Upper lobe of left lung (tissue), 6 donors: ENCODE data around the gene OR14C36. TPM values are rescaled to one million over a fixed set of nuclear protein-coding genes. Genes with fewer than 3 reads are reported as not detected.

ENCODE experiments used
- ATAC-seq, 2 donors: fragments of 200-7000 bp; cut with Tn5 transposase; one replicate each; pipeline ENCODE4 v1.9.1; 2022; ENCODE audit warnings: mild to moderate bottlenecking in 2 of 2, moderate library complexity in 2 of 2; ENCODE audit not compliant: low FRiP score in 2 of 2
- DNase-seq, 2 donors: peaks; one replicate each; pipeline ENCODE4 v3.0.0-alpha.2; 2019 to 2020
- H3K27ac ChIP-seq, 4 donors: fragments of 200-600 bp; sonication (generic); one replicate each; pipeline ENCODE4 v1.5.1; 2016 to 2019
- H3K27me3 ChIP-seq, 4 donors: fragments of 200-600 bp; sonication (generic); one replicate each; pipeline ENCODE4 v1.5.1; 2017 to 2019
- H3K36me3 ChIP-seq, 4 donors: fragments of 200-600 bp; sonication (generic); one replicate each; pipeline ENCODE4 v1.5.1; 2016 to 2019
- H3K4me1 ChIP-seq, 4 donors: fragments of 200-600 bp; sonication (generic); one replicate each; pipeline ENCODE4 v1.5.1; 2018 to 2019
- H3K4me3 ChIP-seq, 4 donors: fragments of 200-600 bp; sonication (generic); one replicate each; pipeline ENCODE4 v1.5.1; 2017 to 2019; ENCODE audit warnings: mild to moderate bottlenecking in 2 of 4, moderate library complexity in 1 of 4
- H3K9me3 ChIP-seq, 4 donors: fragments of 200-600 bp; sonication (generic); one replicate each; pipeline ENCODE4 v1.5.1; 2018 to 2019
- EP300 ChIP-seq, 4 donors: sonication (generic); formaldehyde crosslinking; IDR thresholded peaks; one replicate each; pipeline ENCODE4 v1.5.1; 2017; ENCODE audit warnings: antibody characterized with exemption in 4 of 4, control low read depth in 2 of 4
- POLR2A ChIP-seq, 4 donors: fragments of 450-650 bp; IDR thresholded peaks; one replicate each; pipeline ENCODE4 v1.5.1; 2016 to 2017; ENCODE audit warnings: antibody characterized with exemption in 4 of 4, mild to moderate bottlenecking in 2 of 4
- POLR2AphosphoS5 ChIP-seq, 2 donors: sonication (generic); formaldehyde crosslinking; IDR thresholded peaks; one replicate each; pipeline ENCODE4 v1.5.1; 2017; ENCODE audit warnings: antibody characterized with exemption in 2 of 2
- WGBS, 2 donors: methylation state at CpG; one replicate each; pipeline ENCODE4 v1.1.5; 2017 to 2018; 5-methylcytosine and 5-hydroxymethylcytosine counted together
- total RNA-seq, 6 donors: library from RNA; depleted of rRNA in 4 of 6; stranded (reverse); fragments of >200 nt in 4 of 6; gene quantifications; one replicate each; pipeline versions ENCODE4 v1.1.0 to v1.2.1, GENCODE V29; 2016 to 2021
- TF ChIP-seq, protein P1 (sequence below), 6 experiments: fragments of 450-650 bp in 4 of 6; fragments of 200-600 bp in 2 of 6; sonication (generic) in 2 of 6; IDR thresholded peaks; one replicate each; pipeline ENCODE4 v1.5.1; 2016 to 2019; ENCODE audit warnings: antibody characterized with exemption in 6 of 6
- donor health status: DM: no; HTN: no; CAD: no; lungs with moderate emphysema.
- donor health status: DM: no; HTN: yes; CAD: no; lungs with severe emphysema.

OR14C36 gene
- total RNA-seq, 6 donors from 2014 or later: not detected

DNA sequence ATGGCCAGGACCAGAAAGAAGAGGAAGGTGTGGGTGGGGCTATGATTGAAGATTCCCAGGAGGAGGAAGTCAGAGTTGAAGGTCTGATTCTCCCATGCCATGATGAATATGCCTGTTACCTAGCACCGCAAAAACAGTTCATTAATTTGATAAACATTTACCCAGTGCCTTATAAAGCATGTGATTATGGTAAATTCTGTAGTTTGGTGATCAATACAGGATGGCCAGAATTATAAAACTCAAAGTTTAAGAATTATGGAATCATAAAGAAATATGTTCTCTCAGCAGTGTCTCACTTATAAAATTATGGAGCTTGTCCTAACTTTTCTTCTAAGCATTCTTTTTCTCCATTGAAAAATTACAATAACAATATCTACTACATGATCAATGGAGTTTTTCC lies 24.1 kb upstream of the OR14C36 start, which contains the start of gene OR2M7:
Gene OR2M7 (minus strand): TSS at position 101 of the 400 bp plus-strand sequence. CDS start 0 bp downstream, at position 101.
- ATAC-seq (no peak), DNase-seq (no peak)
- Histone ChIP-seq H3K27me3 (no peaks in the 10 kb centered on the region), H3K9me3 (no peaks in the 10 kb centered on the region), H3K4me3 (no peak within 1 kb of the TSS), H3K4me1 (no peaks in the 10 kb centered on the region), H3K27ac (no peak within 1 kb of the TSS), H3K36me3 (no peaks in the 10 kb centered on the region)
- WGBS, 2 donors: 91 to 97% methylated on average over 1 of the region's 1 CpG
- TF ChIP-seq POLR2AphosphoS5 (IDR thresholded peaks at IDR 0.05): no peak
- no peak for TF ChIP-seq EP300 (IDR thresholded peaks at IDR 0.05)
- TF ChIP-seq POLR2A (IDR thresholded peaks at IDR 0.05): no peak
- TF ChIP-seq, protein P1, sequence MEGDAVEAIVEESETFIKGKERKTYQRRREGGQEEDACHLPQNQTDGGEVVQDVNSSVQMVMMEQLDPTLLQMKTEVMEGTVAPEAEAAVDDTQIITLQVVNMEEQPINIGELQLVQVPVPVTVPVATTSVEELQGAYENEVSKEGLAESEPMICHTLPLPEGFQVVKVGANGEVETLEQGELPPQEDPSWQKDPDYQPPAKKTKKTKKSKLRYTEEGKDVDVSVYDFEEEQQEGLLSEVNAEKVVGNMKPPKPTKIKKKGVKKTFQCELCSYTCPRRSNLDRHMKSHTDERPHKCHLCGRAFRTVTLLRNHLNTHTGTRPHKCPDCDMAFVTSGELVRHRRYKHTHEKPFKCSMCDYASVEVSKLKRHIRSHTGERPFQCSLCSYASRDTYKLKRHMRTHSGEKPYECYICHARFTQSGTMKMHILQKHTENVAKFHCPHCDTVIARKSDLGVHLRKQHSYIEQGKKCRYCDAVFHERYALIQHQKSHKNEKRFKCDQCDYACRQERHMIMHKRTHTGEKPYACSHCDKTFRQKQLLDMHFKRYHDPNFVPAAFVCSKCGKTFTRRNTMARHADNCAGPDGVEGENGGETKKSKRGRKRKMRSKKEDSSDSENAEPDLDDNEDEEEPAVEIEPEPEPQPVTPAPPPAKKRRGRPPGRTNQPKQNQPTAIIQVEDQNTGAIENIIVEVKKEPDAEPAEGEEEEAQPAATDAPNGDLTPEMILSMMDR (IDR thresholded peaks at IDR 0.05): no peak

DNA sequence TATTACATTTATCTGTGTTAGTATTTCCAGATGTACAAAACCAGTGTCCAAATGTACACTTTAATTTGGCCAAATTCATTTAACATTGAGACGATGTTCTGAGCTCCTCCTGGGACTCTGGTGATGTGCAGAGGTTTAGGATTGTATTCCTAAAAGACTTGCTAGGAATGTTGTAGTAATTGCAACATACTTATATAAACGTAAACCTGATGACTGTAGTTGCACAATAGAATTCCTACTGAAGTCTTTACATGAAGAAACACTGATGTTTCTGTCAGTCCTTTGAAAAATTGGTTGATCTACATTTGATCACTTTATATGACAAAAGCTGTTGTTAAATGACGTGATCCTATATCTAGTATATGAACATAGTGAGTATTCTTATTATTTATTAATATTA lies 5.1 kb upstream of the OR14C36 start:
- no peaks in the 10 kb centered on the region for H3K36me3 ChIP-seq
- H3K4me1 ChIP-seq: no peaks in the 10 kb centered on the region
- H3K9me3 ChIP-seq: no peaks in the 10 kb centered on the region
- H3K27me3 ChIP-seq: no peaks in the 10 kb centered on the region
- TF ChIP-seq, protein P1 (IDR thresholded peaks at IDR 0.05): no peak
- TF ChIP-seq POLR2A (IDR thresholded peaks at IDR 0.05) (no peak), EP300 (IDR thresholded peaks at IDR 0.05) (no peak), POLR2AphosphoS5 (IDR thresholded peaks at IDR 0.05) (no peak)
- DNase-seq: no peak
- H3K27ac ChIP-seq: no peak overlapping the region
- 43 to 57% methylated on average over 3 of the region's 3 CpGs for WGBS, 2 donors
- H3K4me3 ChIP-seq: no peak overlapping the region
- no peak for ATAC-seq

DNA sequence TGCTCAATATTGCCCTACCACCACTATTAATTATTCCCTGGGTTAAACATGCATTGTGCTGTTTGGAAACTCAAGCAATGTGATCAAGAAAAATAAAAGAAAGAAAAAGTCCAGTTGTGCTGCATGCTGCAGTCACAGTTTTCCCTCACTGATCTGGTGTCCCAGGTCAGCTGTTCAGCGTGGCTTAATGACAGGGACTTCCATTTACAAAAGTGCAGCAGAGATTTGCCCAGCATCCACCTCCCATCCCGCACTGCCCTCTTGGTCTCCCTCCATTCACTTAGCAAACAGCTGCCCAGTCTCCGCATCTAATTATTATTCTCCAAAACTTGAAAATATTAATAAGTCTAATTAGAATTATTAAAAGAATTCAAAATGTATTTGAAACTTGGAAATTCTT lies 10.8 kb downstream of the OR14C36 start:
- no peak for DNase-seq
- H3K9me3 ChIP-seq: peaks cover 0 to 3% (median under 1%) of the 10 kb centered on the region in 4 donors
- H3K27ac ChIP-seq: no peak overlapping the region
- WGBS, 2 donors: 71 to 72% methylated on average over 3 of the region's 3 CpGs
- TF ChIP-seq POLR2A (IDR thresholded peaks at IDR 0.05): no peak
- no peak for TF ChIP-seq EP300 (IDR thresholded peaks at IDR 0.05)
- TF ChIP-seq, protein P1 (IDR thresholded peaks at IDR 0.05): no peak
- no peaks in the 10 kb centered on the region for H3K27me3 ChIP-seq
- no peak overlapping the region for H3K4me3 ChIP-seq
- no peaks in the 10 kb centered on the region for H3K36me3 ChIP-seq
- no peaks in the 10 kb centered on the region for H3K4me1 ChIP-seq
- ATAC-seq: no peak

DNA sequence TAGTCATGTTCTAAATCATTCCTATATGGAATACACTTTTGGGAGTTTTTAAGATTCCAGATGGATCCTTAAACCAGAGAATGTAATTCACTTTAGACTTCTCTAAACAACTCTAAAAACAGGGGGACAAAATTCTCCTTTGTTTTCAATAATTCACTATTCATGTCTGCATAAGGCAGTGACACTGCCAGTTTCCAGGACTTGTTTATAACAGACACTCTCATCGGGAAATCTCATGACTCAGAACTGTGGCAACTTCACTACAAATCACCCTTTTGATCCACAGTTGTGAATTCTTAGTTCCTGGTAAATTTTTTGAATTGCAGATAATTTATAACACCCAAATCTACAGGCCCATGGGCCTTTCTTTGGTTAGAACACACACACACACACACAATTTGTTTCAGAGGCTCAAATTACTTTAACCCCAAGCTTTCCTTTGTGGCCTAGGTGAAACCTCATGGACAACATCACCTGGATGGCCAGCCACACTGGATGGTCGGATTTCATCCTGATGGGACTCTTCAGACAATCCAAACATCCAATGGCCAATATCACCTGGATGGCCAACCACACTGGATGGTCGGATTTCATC lies 12.6 kb downstream of the OR14C36 start, which contains the start of gene OR2T4:
Gene OR2T4 (plus strand): TSS at position 545 of the 595 bp plus-strand sequence. CDS start 0 bp downstream, at position 545.
- no peak within 1 kb of the TSS for H3K4me3 ChIP-seq
- H3K27me3 ChIP-seq: no peaks in the 10 kb centered on the region
- H3K9me3 ChIP-seq: peaks cover 0 to 5% (median 2%) of the 10 kb centered on the region in 4 donors
- DNase-seq (no peak), ATAC-seq (no peak)
- no peak within 1 kb of the TSS for H3K27ac ChIP-seq
- H3K4me1 ChIP-seq: no peaks in the 10 kb centered on the region
- 41 to 42% methylated on average over 3 of the region's 3 CpGs for WGBS, 2 donors
- no peaks in the 10 kb centered on the region for H3K36me3 ChIP-seq
- TF ChIP-seq POLR2AphosphoS5 (IDR thresholded peaks at IDR 0.05) (no peak), EP300 (IDR thresholded peaks at IDR 0.05) (no peak), POLR2A (IDR thresholded peaks at IDR 0.05) (no peak)
- TF ChIP-seq, protein P1 (IDR thresholded peaks at IDR 0.05): no peak

DNA sequence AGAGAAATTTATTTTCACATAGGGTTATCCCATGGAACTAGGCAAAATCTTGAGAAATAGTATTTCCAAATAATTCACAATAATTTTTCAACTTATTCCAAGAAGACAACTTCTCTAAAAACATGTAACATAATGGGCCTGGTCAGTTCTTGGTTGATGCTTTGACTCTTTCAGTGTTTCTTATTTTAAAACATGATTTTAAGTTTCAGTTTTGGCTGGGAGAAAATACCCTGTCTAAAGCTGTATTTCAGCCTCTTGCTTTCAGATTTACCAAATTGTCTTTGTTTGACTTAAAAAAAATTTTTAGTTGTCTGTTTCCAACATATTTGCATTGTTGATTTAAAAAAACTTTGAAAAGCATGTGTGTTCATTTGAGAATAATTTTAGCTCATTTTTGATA lies 18.0 kb downstream of the OR14C36 start:
- no peak for ATAC-seq
- Histone ChIP-seq H3K9me3 (peaks cover 0 to 5% (median 2%) of the 10 kb centered on the region in 4 donors), H3K4me1 (no peaks in the 10 kb centered on the region), H3K4me3 (no peak overlapping the region), H3K36me3 (no peaks in the 10 kb centered on the region), H3K27ac (no peak overlapping the region), H3K27me3 (no peaks in the 10 kb centered on the region)
- TF ChIP-seq POLR2A (IDR thresholded peaks at IDR 0.05): no peak
- TF ChIP-seq EP300 (IDR thresholded peaks at IDR 0.05): no peak
- TF ChIP-seq POLR2AphosphoS5 (IDR thresholded peaks at IDR 0.05): no peak
- TF ChIP-seq, protein P1 (IDR thresholded peaks at IDR 0.05): no peak
- DNase-seq: no peak
